GM21786 (cell line): ENCODE results near the gene VPS51.

ENCODE experiments used
- ATAC-seq: cut with Tn5 transposase; IDR thresholded peaks from one replicate; pipeline ENCODE4 v1.9.1; 2021; ENCODE audit not compliant: unreplicated experiment

Gene VPS51

DNA sequence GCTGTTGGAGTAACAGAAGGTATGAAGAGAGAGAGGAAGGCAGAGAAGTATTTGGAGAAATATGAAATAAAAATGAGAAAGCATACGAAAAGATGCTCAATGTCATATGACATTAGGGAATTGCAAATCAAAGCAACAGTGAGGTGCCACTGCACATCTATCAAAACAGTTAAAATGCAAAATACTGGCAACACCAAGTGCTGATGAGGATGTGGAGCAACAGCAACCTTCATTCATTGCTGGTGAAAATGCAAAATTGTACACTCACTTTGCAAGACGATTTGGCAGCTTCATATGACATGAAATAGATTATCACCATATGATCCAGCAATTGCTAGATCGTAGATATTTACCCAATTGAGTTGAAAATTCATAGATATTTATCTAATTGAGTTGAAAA is 64.6 kb downstream of the VPS51 start:
- no peak for ATAC-seq
